ENCODE results near the gene CCDC86.
"Not testable (repeated sequence)": the region's sequence is repeated elsewhere in the genome, so short reads cannot be mapped to it uniquely, and the experiment has no call there.

The CCDC86 gene

GRCh38 chr11:60841797-60842667 lies at the start of gene CCDC86:
CCDC86 (plus strand) TSS chr11:60842113; CDS start chr11:60842125, 12 bp downstream.
- DNase-seq (ENCODE audit: low read depth, low spot score): peak; percentile 99

GRCh38 chr11:60792521-60792920 lies 49.4 kb upstream of the CCDC86 start:
- DNase-seq (ENCODE audit: low read depth, low spot score): no peak

- no peak for DNase-seq (ENCODE audit: low read depth, low spot score)
These were observed 46.6 kb upstream of the CCDC86 start for GRCh38 chr11:60795291-60795690.

GRCh38 chr11:60797846-60798630 lies 43.9 kb upstream of the CCDC86 start:
- DNase-seq (ENCODE audit: low read depth, low spot score): no peak

GRCh38 chr11:60798631-60799030 lies 43.3 kb upstream of the CCDC86 start:
- no peak for DNase-seq (ENCODE audit: low read depth, low spot score)

GRCh38 chr11:60801194-60801593 lies 40.7 kb upstream of the CCDC86 start:
- no peak for DNase-seq (ENCODE audit: low read depth, low spot score)

GRCh38 chr11:60803273-60803936 lies 38.5 kb upstream of the CCDC86 start:
- DNase-seq (ENCODE audit: low read depth, low spot score): no peak

GRCh38 chr11:60809249-60809648 lies 32.7 kb upstream of the CCDC86 start:
- DNase-seq (ENCODE audit: low read depth, low spot score): no peak

- DNase-seq (ENCODE audit: low read depth, low spot score): no peak
These were observed 32.2 kb upstream of the CCDC86 start for GRCh38 chr11:60809691-60810090.

GRCh38 chr11:60810151-60810550 lies 31.8 kb upstream of the CCDC86 start:
- DNase-seq (ENCODE audit: low read depth, low spot score): no peak

- no peak for DNase-seq (ENCODE audit: low read depth, low spot score)
These were observed 31.3 kb upstream of the CCDC86 start for GRCh38 chr11:60810569-60810968.

GRCh38 chr11:60813324-60813723 lies 28.6 kb upstream of the CCDC86 start:
- DNase-seq (ENCODE audit: low read depth, low spot score): no peak

- DNase-seq (ENCODE audit: low read depth, low spot score): no peak
These were observed 27.8 kb upstream of the CCDC86 start for GRCh38 chr11:60814112-60814511.

GRCh38 chr11:60816590-60817157 lies 25.2 kb upstream of the CCDC86 start:
- DNase-seq (ENCODE audit: low read depth, low spot score): no peak

GRCh38 chr11:60818057-60818456 lies 23.9 kb upstream of the CCDC86 start:
- DNase-seq (ENCODE audit: low read depth, low spot score): no peak

- DNase-seq (ENCODE audit: low read depth, low spot score): no peak
These were observed 19.9 kb upstream of the CCDC86 start for GRCh38 chr11:60821827-60822599.

- not testable (repeated sequence) for DNase-seq (ENCODE audit: low read depth, low spot score)
These were observed 18.1 kb upstream of the CCDC86 start for GRCh38 chr11:60823745-60824306.

GRCh38 chr11:60825118-60825517 lies 16.8 kb upstream of the CCDC86 start:
- DNase-seq (ENCODE audit: low read depth, low spot score): no peak

GRCh38 chr11:60825790-60826189 lies 16.1 kb upstream of the CCDC86 start:
- DNase-seq (ENCODE audit: low read depth, low spot score): no peak

- no peak for DNase-seq (ENCODE audit: low read depth, low spot score)
These were observed 11.3 kb upstream of the CCDC86 start for GRCh38 chr11:60830478-60831142.

All from ELF-1 (cell line).